ENCODE measurements around the gene TFF1.

The TFF1 gene

GRCh38 chr21:42388740-42389448 lies 22.6 kb upstream of the TFF1 start:
- Histone ChIP-seq H3K4me3 (ENCODE audit: low read depth, low read length) (no peak overlapping the region), H3K27ac (ENCODE audit: low read depth, low read length) (no peak overlapping the region), H3K36me3 (ENCODE audit: control insufficient read depth, insufficient read depth, low read length) (no peaks in the 10 kb centered on the region), H3K27me3 (ENCODE audit: control insufficient read depth, insufficient read depth, low read length) (no peaks in the 10 kb centered on the region), H3K9ac (ENCODE audit: low read length) (no peak overlapping the region), H3K9me3 (ENCODE audit: control insufficient read depth, insufficient read depth, low read depth, low read length) (0 out of 2 replicates have a peak, but pooled peaks cover 6% of the 10 kb centered on the region), H3K4me1 (ENCODE audit: control insufficient read depth, insufficient read depth, low read length) (peaks cover 15% of the 10 kb centered on the region; the same call in 1 of the 2 replicates)

DNA sequence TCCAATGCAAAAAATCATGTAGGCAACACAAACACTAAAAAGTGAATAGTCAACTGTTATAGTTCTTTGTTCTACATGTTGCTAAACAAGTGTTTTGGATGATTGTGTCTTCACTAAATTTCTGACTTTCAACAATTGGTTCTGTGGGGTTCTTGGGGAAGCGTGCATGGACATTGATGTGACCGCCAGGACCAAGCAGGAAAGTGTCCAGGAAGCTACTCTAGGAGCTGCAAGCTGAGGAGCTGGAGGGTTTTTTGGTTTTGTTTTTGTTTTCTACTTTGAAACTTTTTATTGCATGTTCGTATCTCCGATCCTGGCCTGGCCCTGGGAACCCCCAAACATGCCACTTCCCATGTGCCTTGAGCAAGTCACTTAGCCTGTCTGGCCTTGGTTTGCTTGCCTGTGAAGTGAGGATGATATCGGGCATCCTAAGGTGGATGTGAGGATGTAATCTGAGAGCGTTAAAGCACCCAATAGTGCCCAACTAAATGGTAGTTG lies 21.6 kb upstream of the TFF1 start:
- Histone ChIP-seq H3K27ac (ENCODE audit: low read depth, low read length) (no peak overlapping the region), H3K4me3 (ENCODE audit: low read depth, low read length) (no peak overlapping the region), H3K9ac (ENCODE audit: low read length) (no peak overlapping the region), H3K4me1 (ENCODE audit: control insufficient read depth, insufficient read depth, low read length) (peaks cover 15% of the 10 kb centered on the region; the same call in 1 of the 2 replicates), H3K9me3 (ENCODE audit: control insufficient read depth, insufficient read depth, low read depth, low read length) (0 out of 2 replicates have a peak, but pooled peaks cover 6% of the 10 kb centered on the region), H3K36me3 (ENCODE audit: control insufficient read depth, insufficient read depth, low read length) (no peaks in the 10 kb centered on the region), H3K27me3 (ENCODE audit: control insufficient read depth, insufficient read depth, low read length) (no peaks in the 10 kb centered on the region)

- peaks cover 15% of the 10 kb centered on the region; the same call in 1 of the 2 replicates for H3K4me1 ChIP-seq (ENCODE audit: control insufficient read depth, insufficient read depth, low read length)
Observed at GRCh38 chr21:42387164-42387563, 20.8 kb upstream of the TFF1 start.

GRCh38 chr21:42386034-42386591 lies 19.8 kb upstream of the TFF1 start:
- Histone ChIP-seq H3K9ac (ENCODE audit: low read length) (no peak overlapping the region), H3K4me3 (ENCODE audit: low read depth, low read length) (no peak overlapping the region), H3K9me3 (ENCODE audit: control insufficient read depth, insufficient read depth, low read depth, low read length) (peaks cover 9% of the 10 kb centered on the region), H3K36me3 (ENCODE audit: control insufficient read depth, insufficient read depth, low read length) (no peaks in the 10 kb centered on the region), H3K4me1 (ENCODE audit: control insufficient read depth, insufficient read depth, low read length) (peaks cover 15% of the 10 kb centered on the region; the same call in 1 of the 2 replicates), H3K27me3 (ENCODE audit: control insufficient read depth, insufficient read depth, low read length) (no peaks in the 10 kb centered on the region), H3K27ac (ENCODE audit: low read depth, low read length) (no peak overlapping the region)

More at GRCh38 chr21:42387164-42387563, 20.8 kb upstream of the TFF1 start:
- peaks cover 8% of the 10 kb centered on the region; the same call in 1 of the 2 replicates for H3K9me3 ChIP-seq (ENCODE audit: control insufficient read depth, insufficient read depth, low read depth, low read length)
- no peak overlapping the region for H3K4me3 ChIP-seq (ENCODE audit: low read depth, low read length)
- H3K36me3 ChIP-seq (ENCODE audit: control insufficient read depth, insufficient read depth, low read length) = no peaks in the 10 kb centered on the region
- no peaks in the 10 kb centered on the region for H3K27me3 ChIP-seq (ENCODE audit: control insufficient read depth, insufficient read depth, low read length)
- H3K27ac ChIP-seq (ENCODE audit: low read depth, low read length) = no peak overlapping the region
- H3K9ac ChIP-seq (ENCODE audit: low read length) = no peak overlapping the region

DNA sequence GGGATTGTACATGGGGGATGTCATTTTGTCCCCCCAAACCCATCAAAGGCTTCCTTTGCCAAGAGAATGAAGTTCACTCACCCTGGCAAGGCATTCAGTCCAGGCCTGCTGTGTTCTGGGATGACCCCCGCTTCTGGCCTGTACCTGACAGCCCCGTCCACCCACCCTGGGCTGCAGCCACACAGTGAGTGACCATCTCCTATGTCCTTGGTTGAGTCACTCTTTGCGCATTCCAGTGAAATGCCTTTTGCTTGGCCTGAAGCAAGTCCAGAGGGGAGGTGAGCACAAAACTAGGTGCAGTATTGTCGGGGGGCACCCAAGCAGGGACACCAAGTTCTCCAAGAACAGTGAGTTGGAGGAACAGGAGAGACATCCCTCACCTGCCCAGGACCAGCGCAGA lies 19.3 kb upstream of the TFF1 start:
- Histone ChIP-seq H3K4me1 (ENCODE audit: control insufficient read depth, insufficient read depth, low read length) (peaks cover 15% of the 10 kb centered on the region; the same call in 1 of the 2 replicates), H3K27me3 (ENCODE audit: control insufficient read depth, insufficient read depth, low read length) (no peaks in the 10 kb centered on the region), H3K9me3 (ENCODE audit: control insufficient read depth, insufficient read depth, low read depth, low read length) (peaks cover 9% of the 10 kb centered on the region), H3K9ac (ENCODE audit: low read length) (no peak overlapping the region), H3K4me3 (ENCODE audit: low read depth, low read length) (no peak overlapping the region), H3K36me3 (ENCODE audit: control insufficient read depth, insufficient read depth, low read length) (no peaks in the 10 kb centered on the region), H3K27ac (ENCODE audit: low read depth, low read length) (no peak overlapping the region)

GRCh38 chr21:42384989-42385388 lies 18.7 kb upstream of the TFF1 start:
- Histone ChIP-seq H3K9me3 (ENCODE audit: control insufficient read depth, insufficient read depth, low read depth, low read length) (peaks cover 9% of the 10 kb centered on the region), H3K36me3 (ENCODE audit: control insufficient read depth, insufficient read depth, low read length) (no peaks in the 10 kb centered on the region), H3K4me3 (ENCODE audit: low read depth, low read length) (no peak overlapping the region), H3K27me3 (ENCODE audit: control insufficient read depth, insufficient read depth, low read length) (no peaks in the 10 kb centered on the region), H3K9ac (ENCODE audit: low read length) (no peak overlapping the region), H3K4me1 (ENCODE audit: control insufficient read depth, insufficient read depth, low read length) (peaks cover 13% of the 10 kb centered on the region; the same call in 1 of the 2 replicates), H3K27ac (ENCODE audit: low read depth, low read length) (no peak overlapping the region)

GRCh38 chr21:42384156-42384945 lies 18.0 kb upstream of the TFF1 start:
- no peaks in the 10 kb centered on the region for H3K27me3 ChIP-seq (ENCODE audit: control insufficient read depth, insufficient read depth, low read length)
- H3K36me3 ChIP-seq (ENCODE audit: control insufficient read depth, insufficient read depth, low read length) = no peaks in the 10 kb centered on the region
- H3K9ac ChIP-seq (ENCODE audit: low read length) = no peak overlapping the region
- no peak overlapping the region for H3K27ac ChIP-seq (ENCODE audit: low read depth, low read length)
- H3K4me3 ChIP-seq (ENCODE audit: low read depth, low read length) = no peak overlapping the region
- peaks cover 7% of the 10 kb centered on the region; the same call in 1 of the 2 replicates for H3K4me1 ChIP-seq (ENCODE audit: control insufficient read depth, insufficient read depth, low read length)
- H3K9me3 ChIP-seq (ENCODE audit: control insufficient read depth, insufficient read depth, low read depth, low read length) = peaks cover 9% of the 10 kb centered on the region

GRCh38 chr21:42383331-42383730 lies 17.0 kb upstream of the TFF1 start:
- no peak overlapping the region for H3K27ac ChIP-seq (ENCODE audit: low read depth, low read length)
- H3K27me3 ChIP-seq (ENCODE audit: control insufficient read depth, insufficient read depth, low read length) = no peaks in the 10 kb centered on the region
- no peaks in the 10 kb centered on the region for H3K36me3 ChIP-seq (ENCODE audit: control insufficient read depth, insufficient read depth, low read length)
- H3K9ac ChIP-seq (ENCODE audit: low read length) = no peak overlapping the region
- no peak overlapping the region for H3K4me3 ChIP-seq (ENCODE audit: low read depth, low read length)
- H3K9me3 ChIP-seq (ENCODE audit: control insufficient read depth, insufficient read depth, low read depth, low read length) = peaks cover 9% of the 10 kb centered on the region
- H3K4me1 ChIP-seq (ENCODE audit: control insufficient read depth, insufficient read depth, low read length) = no peaks in the 10 kb centered on the region

DNA sequence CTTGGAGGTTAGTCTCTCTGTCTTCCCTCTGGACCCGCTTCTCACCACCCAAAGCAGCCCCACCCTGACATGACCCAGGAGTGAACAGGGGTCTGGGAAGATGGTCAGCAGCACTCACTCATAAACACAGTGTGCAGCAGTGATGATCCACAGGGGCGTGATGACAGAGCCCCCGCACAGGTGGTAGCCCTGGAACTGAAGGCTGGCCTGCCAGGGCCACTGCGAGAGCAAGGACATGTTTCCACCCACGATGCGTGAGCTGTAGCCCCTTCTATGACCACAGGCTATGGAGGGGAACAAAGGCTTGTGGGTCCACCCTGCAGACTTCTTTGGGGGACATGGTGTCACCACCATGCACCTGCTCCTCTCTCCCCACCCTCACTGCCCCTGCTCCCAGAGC lies 16.6 kb upstream of the TFF1 start:
- H3K4me1 ChIP-seq (ENCODE audit: control insufficient read depth, insufficient read depth, low read length) = no peaks in the 10 kb centered on the region

DNA sequence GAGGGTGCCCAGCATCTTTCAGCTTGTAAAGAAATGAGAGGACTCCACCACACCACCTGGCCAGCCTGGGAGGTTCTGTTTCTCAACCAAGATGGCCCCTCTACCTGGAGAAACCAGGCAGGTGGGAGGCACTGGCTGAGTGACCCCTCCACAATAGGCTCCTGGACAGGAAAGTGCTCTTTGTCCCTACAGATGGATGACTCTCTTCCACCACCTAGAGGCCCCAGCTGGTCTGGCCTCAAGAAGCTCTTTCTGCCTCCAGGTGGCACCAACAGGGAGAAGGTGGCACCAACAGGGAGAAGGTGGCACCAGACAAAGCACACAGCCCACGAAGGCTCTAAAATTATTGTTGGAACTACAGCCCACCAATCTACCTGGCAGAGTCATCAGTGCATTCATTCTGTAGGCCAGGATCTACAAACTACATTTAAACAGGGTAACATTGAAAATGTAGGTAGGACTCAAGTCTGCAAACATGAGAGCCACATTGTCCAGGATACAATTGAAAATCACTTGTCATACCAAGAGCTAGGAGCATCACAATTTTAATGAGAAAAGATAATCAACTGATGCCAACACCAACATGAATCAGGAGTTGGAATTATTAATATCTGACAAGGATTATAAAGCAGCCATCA lies 15.1 kb upstream of the TFF1 start:
- H3K9ac ChIP-seq (ENCODE audit: low read length) = no peak overlapping the region
- H3K4me3 ChIP-seq (ENCODE audit: low read depth, low read length) = no peak overlapping the region
- no peaks in the 10 kb centered on the region for H3K36me3 ChIP-seq (ENCODE audit: control insufficient read depth, insufficient read depth, low read length)
- no peaks in the 10 kb centered on the region for H3K4me1 ChIP-seq (ENCODE audit: control insufficient read depth, insufficient read depth, low read length)
- peaks cover 9% of the 10 kb centered on the region for H3K9me3 ChIP-seq (ENCODE audit: control insufficient read depth, insufficient read depth, low read depth, low read length)
- no peak overlapping the region for H3K27ac ChIP-seq (ENCODE audit: low read depth, low read length)
- H3K27me3 ChIP-seq (ENCODE audit: control insufficient read depth, insufficient read depth, low read length) = peaks cover 2% of the 10 kb centered on the region; the same call in 1 of the 2 replicates

More for the DNA sequence above, 16.6 kb upstream of the TFF1 start:
- H3K36me3 ChIP-seq (ENCODE audit: control insufficient read depth, insufficient read depth, low read length) = no peaks in the 10 kb centered on the region
- no peaks in the 10 kb centered on the region for H3K27me3 ChIP-seq (ENCODE audit: control insufficient read depth, insufficient read depth, low read length)
- H3K4me3 ChIP-seq (ENCODE audit: low read depth, low read length) = no peak overlapping the region
- peaks cover 9% of the 10 kb centered on the region for H3K9me3 ChIP-seq (ENCODE audit: control insufficient read depth, insufficient read depth, low read depth, low read length)
- no peak overlapping the region for H3K9ac ChIP-seq (ENCODE audit: low read length)
- no peak overlapping the region for H3K27ac ChIP-seq (ENCODE audit: low read depth, low read length)
